Measurements from ENCODE around the gene ROR1. TPM values are rescaled to one million over a fixed set of nuclear protein-coding genes. Genes with fewer than 3 reads are reported as not detected.

Gene ROR1
- total and polyA plus RNA-seq, 2 donors (not counting 3 experiments of a cell fraction or from before 2014, with no cell fraction given), result 2.6 to 3.5 TPM

GRCh38 chr1:63792152-63792551 is 18.3 kb downstream of the ROR1 start:
- dilution Hi-C loops (cut with MboI; ENCODE audit: extremely low pct_ligation_motif_present, low sequenced_read_pairs) (no loop called here), intact Hi-C loops (cut with micrococcal nuclease) (no loop called here)
- H4K20me1 ChIP-seq (replicated peaks; ENCODE audit: control insufficient read depth, extremely low read depth, insufficient read depth, low read length), result no peaks in the 10 kb centered on the region
- no peak overlapping the region for H3K27ac ChIP-seq (ENCODE audit: insufficient read depth, low read depth, low read length)
- no peaks in the 10 kb centered on the region for H3K36me3 ChIP-seq (ENCODE audit: control insufficient read depth in 2 of 2, extremely low read depth in 1 of 2, insufficient read depth in 2 of 2, low read length in 2 of 2)
- CTCF ChIA-PET, result no interaction called here
- H3K4me1 ChIP-seq (ENCODE audit: control insufficient read depth, extremely low read depth, insufficient read depth, low read length), result no peaks in the 10 kb centered on the region
- H3K4me3 ChIP-seq (replicated peaks in 1 of 3; ENCODE audit: insufficient read depth in 1 of 3, low read depth in 1 of 3, low read length in 3 of 3), result no peak overlapping the region
- no TSS peak for BruUV-seq (replicated peaks)
- H2AFZ ChIP-seq (ENCODE audit: low read depth, low read length), result no peak overlapping the region
- H3K9me3 ChIP-seq (replicated peaks; ENCODE audit: control insufficient read depth, insufficient read depth, low read length), result no peaks in the 10 kb centered on the region
- H3K4me2 ChIP-seq (ENCODE audit: insufficient read depth, low read length), result no peak overlapping the region
- no peak for FAIRE-seq
- no peaks in the 10 kb centered on the region for H3K79me2 ChIP-seq (ENCODE audit: control insufficient read depth, insufficient read depth, low read length)
- POLR2A ChIA-PET, result interaction anchor here (0.6 kb wide), 1 partner anchor 74 kb away, joined by 3 read pairs; no protein-coding TSS in a partner anchor
- no peaks in the 10 kb centered on the region for H3K27me3 ChIP-seq (ENCODE audit: control insufficient read depth in 2 of 2, insufficient read depth in 2 of 2, low read length in 2 of 2)
- H3K9ac ChIP-seq (replicated peaks; ENCODE audit: extremely low read depth, insufficient read depth, low read length), result no peak overlapping the region
- no peak for DNase-seq (ENCODE audit: low read depth, low spot score)
- H3K9me1 ChIP-seq (replicated peaks; ENCODE audit: control insufficient read depth, extremely low read depth, insufficient read depth, low read length), result no peaks in the 10 kb centered on the region
- TF ChIP-seq EZH2 (IDR thresholded peaks at IDR 0.05; ENCODE audit: borderline replicate concordance, low read depth, low read length, severe bottlenecking), result no peak
- TF ChIP-seq GATA2 (IDR thresholded peaks at IDR 0.05; ENCODE audit: insufficient read depth, insufficient read length, low read depth, low read length), result no peak
- TF ChIP-seq FOS (IDR thresholded peaks at IDR 0.05; ENCODE audit: borderline replicate concordance, insufficient read depth, low read length), result no peak

- FAIRE-seq (no peak), DNase-seq (ENCODE audit: low read depth, low spot score) (no peak)
- TF ChIP-seq MYC (IDR thresholded peaks at IDR 0.05; ENCODE audit: low read depth, low read length) (no peak), FOS (IDR thresholded peaks at IDR 0.05; ENCODE audit: borderline replicate concordance, insufficient read depth, low read length) (no peak), POLR2AphosphoS5 (IDR thresholded peaks at IDR 0.05; ENCODE audit: insufficient read depth, low read depth, low read length) (no peak), JUN (IDR thresholded peaks at IDR 0.05; ENCODE audit: borderline replicate concordance, insufficient read depth, insufficient read length, low read depth) (no peak), POLR2A (IDR thresholded peaks at IDR 0.05; ENCODE audit: low read depth, low read length) (no peak), EZH2 (IDR thresholded peaks at IDR 0.05; ENCODE audit: borderline replicate concordance, low read depth, low read length, severe bottlenecking) (no peak), GATA2 (IDR thresholded peaks at IDR 0.05; ENCODE audit: insufficient read depth, insufficient read length, low read depth, low read length) (no peak), CTCF (IDR thresholded peaks at IDR 0.05; ENCODE audit: extremely low read depth in 1 of 2, insufficient read depth in 1 of 2, low read depth in 1 of 2, low read length in 2 of 2) (no peak), MAX (IDR thresholded peaks at IDR 0.05; ENCODE audit: insufficient read depth, insufficient read length) (no peak)
- no peaks in the 10 kb centered on the region for H3K4me1 ChIP-seq (ENCODE audit: control insufficient read depth, extremely low read depth, insufficient read depth, low read length)
- no peaks in the 10 kb centered on the region for H4K20me1 ChIP-seq (replicated peaks; ENCODE audit: control insufficient read depth, extremely low read depth, insufficient read depth, low read length)
- ChIA-PET CTCF (interaction anchor here (0.9 to 2.0 kb wide), 3 partner anchors 14 to 119 kb away, joined by 3 to 7 read pairs (median 5); no protein-coding TSS in a partner anchor), POLR2A (interaction anchor here (0.5 kb wide), 1 partner anchor 122 kb away, joined by 5 read pairs; no protein-coding TSS in a partner anchor)
- no peaks in the 10 kb centered on the region for H3K27me3 ChIP-seq (ENCODE audit: control insufficient read depth in 2 of 2, insufficient read depth in 2 of 2, low read length in 2 of 2)
- H3K4me2 ChIP-seq (ENCODE audit: insufficient read depth, low read length), result no peak overlapping the region
- no peak overlapping the region for H3K9ac ChIP-seq (replicated peaks; ENCODE audit: extremely low read depth, insufficient read depth, low read length)
- BruUV-seq (replicated peaks), result no TSS peak
- H2AFZ ChIP-seq (ENCODE audit: low read depth, low read length), result no peak overlapping the region
- no peaks in the 10 kb centered on the region for H3K9me3 ChIP-seq (replicated peaks; ENCODE audit: control insufficient read depth, insufficient read depth, low read length)
- intact Hi-C loops (cut with micrococcal nuclease) (no loop called here), dilution Hi-C loops (cut with MboI; ENCODE audit: extremely low pct_ligation_motif_present, low sequenced_read_pairs) (no loop called here)
- H3K4me3 ChIP-seq (replicated peaks in 1 of 3; ENCODE audit: insufficient read depth in 1 of 3, low read depth in 1 of 3, low read length in 3 of 3), result no peak overlapping the region
- H3K79me2 ChIP-seq (ENCODE audit: control insufficient read depth, insufficient read depth, low read length), result no peaks in the 10 kb centered on the region
- no peak overlapping the region for H3K27ac ChIP-seq (ENCODE audit: insufficient read depth, low read depth, low read length)
- no peaks in the 10 kb centered on the region for H3K36me3 ChIP-seq (ENCODE audit: control insufficient read depth in 2 of 2, extremely low read depth in 1 of 2, insufficient read depth in 2 of 2, low read length in 2 of 2)
- H3K9me1 ChIP-seq (replicated peaks; ENCODE audit: control insufficient read depth, extremely low read depth, insufficient read depth, low read length), result no peaks in the 10 kb centered on the region
These were observed 20.0 kb downstream of the ROR1 start for GRCh38 chr1:63793741-63794240.

Measured in endothelial cell of umbilical vein (primary cell).